Sigmoid colon (tissue), 4 donors: ENCODE results near the gene CCL3.

ENCODE experiments used
- EP300 ChIP-seq, 4 donors: sonication (generic); formaldehyde crosslinking; IDR thresholded peaks; one replicate each; pipeline ENCODE4 v1.6.1; 2017; ENCODE audit warnings: antibody characterized with exemption in 4 of 4
- POLR2A ChIP-seq, 2 donors: fragments of 450-650 bp; IDR thresholded peaks; one replicate each; pipeline ENCODE4 v1.6.1; 2016; ENCODE audit warnings: antibody characterized with exemption in 2 of 2, mild to moderate bottlenecking in 2 of 2, moderate library complexity in 2 of 2
- POLR2AphosphoS5 ChIP-seq, 4 donors: sonication (generic); formaldehyde crosslinking; IDR thresholded peaks; one replicate each; pipeline ENCODE4 v1.6.1; 2017; ENCODE audit warnings: antibody characterized with exemption in 4 of 4
- TF ChIP-seq, protein P1 (sequence below), 4 experiments: fragments of 450-650 bp in 3 of 4; fragments of 200-600 bp in 1 of 4; IDR thresholded peaks; one replicate each; pipeline ENCODE4 v1.5.1; 2016 to 2019; ENCODE audit warnings: antibody characterized with exemption in 4 of 4, mild to moderate bottlenecking in 3 of 4, moderate library complexity in 2 of 4

GRCh38 chr17:36107660-36108059 lies 17.7 kb upstream of the CCL3 start:
- TF ChIP-seq, protein P1, sequence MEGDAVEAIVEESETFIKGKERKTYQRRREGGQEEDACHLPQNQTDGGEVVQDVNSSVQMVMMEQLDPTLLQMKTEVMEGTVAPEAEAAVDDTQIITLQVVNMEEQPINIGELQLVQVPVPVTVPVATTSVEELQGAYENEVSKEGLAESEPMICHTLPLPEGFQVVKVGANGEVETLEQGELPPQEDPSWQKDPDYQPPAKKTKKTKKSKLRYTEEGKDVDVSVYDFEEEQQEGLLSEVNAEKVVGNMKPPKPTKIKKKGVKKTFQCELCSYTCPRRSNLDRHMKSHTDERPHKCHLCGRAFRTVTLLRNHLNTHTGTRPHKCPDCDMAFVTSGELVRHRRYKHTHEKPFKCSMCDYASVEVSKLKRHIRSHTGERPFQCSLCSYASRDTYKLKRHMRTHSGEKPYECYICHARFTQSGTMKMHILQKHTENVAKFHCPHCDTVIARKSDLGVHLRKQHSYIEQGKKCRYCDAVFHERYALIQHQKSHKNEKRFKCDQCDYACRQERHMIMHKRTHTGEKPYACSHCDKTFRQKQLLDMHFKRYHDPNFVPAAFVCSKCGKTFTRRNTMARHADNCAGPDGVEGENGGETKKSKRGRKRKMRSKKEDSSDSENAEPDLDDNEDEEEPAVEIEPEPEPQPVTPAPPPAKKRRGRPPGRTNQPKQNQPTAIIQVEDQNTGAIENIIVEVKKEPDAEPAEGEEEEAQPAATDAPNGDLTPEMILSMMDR (IDR thresholded peaks at IDR 0.05): no peak
- TF ChIP-seq POLR2AphosphoS5 (IDR thresholded peaks at IDR 0.05) (no peak), POLR2A (IDR thresholded peaks at IDR 0.05) (no peak), EP300 (IDR thresholded peaks at IDR 0.05) (no peak)
